OCI-LY7 (cell line): Measurements from ENCODE around the gene ITGB7. TPM values are rescaled to one million over a fixed set of nuclear protein-coding genes. Genes with fewer than 3 reads are reported as not detected.

Source experiments
- BruUV-seq: library from RNA; stranded (reverse); fragments of 400-500 nt; replicated peaks from 2 replicates; lab custom pipeline; 2021; lab: Mats Ljungman, UMichigan
- CTCF ChIA-PET: fragments of 300-600 bp; sonication (Branson Sonifier 250); formaldehyde crosslinking; loops from one replicate; lab custom pipeline; 2022; ENCODE audit warnings: antibody characterized with exemption; ENCODE audit not compliant: unreplicated experiment; lab: Charles Lee
- POLR2A ChIA-PET: fragments of 300-600 bp; sonication (Branson Sonifier 250); formaldehyde crosslinking; loops from one replicate; lab custom pipeline; 2022; ENCODE audit warnings: antibody characterized with exemption; lab: Charles Lee
- DNase-seq: peaks from one replicate; pipeline ENCODE4 v3.0.0-alpha.2; 2015; ENCODE audit warnings: low spot score
- H2AFZ ChIP-seq: fragments of 200-600 bp; sonication (generic), shearing (Covaris generic); 2 replicates; pipeline ENCODE4 v1.6.1; 2014; ENCODE audit warnings: mild to moderate bottlenecking, antibody characterized with exemption, low read length, moderate library complexity
- H3K27ac ChIP-seq: fragments of 200-600 bp; sonication (generic); 2 replicates; pipeline ENCODE4 v1.5.1; 2014; ENCODE audit warnings: mixed run types, low read depth, mild to moderate bottlenecking, moderate library complexity, low read length, inconsistent platforms; ENCODE audit not compliant: poor library complexity, severe bottlenecking
- H3K36me3 ChIP-seq: fragments of 200-600 bp; sonication (generic); 2 replicates; pipeline ENCODE4 v1.6.1; 2014; ENCODE audit warnings: mild to moderate bottlenecking, antibody characterized with exemption, low read length, moderate library complexity, mixed read lengths; ENCODE audit not compliant: insufficient read depth
- H3K4me1 ChIP-seq: fragments of 200-600 bp; sonication (generic); 2 replicates; pipeline ENCODE4 v1.5.1; 2014; ENCODE audit warnings: mild to moderate bottlenecking, low read length; ENCODE audit not compliant: insufficient read depth, poor library complexity, severe bottlenecking
- H3K4me2 ChIP-seq: fragments of 200-600 bp; sonication (generic); 2 replicates; pipeline ENCODE4 v1.6.1; 2014; ENCODE audit warnings: mild to moderate bottlenecking, low read length
- H3K4me3 ChIP-seq: fragments of 200-600 bp; sonication (generic); 2 replicates; pipeline ENCODE4 v1.5.1; 2014; ENCODE audit warnings: mild to moderate bottlenecking, low read depth, low read length; ENCODE audit not compliant: poor library complexity, severe bottlenecking
- H3K79me2 ChIP-seq: fragments of 200-600 bp; sonication (generic); 2 replicates; pipeline ENCODE4 v1.6.1; 2016; ENCODE audit warnings: low read depth, mild to moderate bottlenecking, low read length, moderate library complexity, mixed read lengths; ENCODE audit not compliant: insufficient read depth
- H3K9me2 ChIP-seq: fragments of 200-600 bp; sonication (generic); 2 replicates; pipeline ENCODE4 v1.6.1; 2016; ENCODE audit warnings: mild to moderate bottlenecking, low read length, mixed read lengths; ENCODE audit not compliant: insufficient read depth
- H3K9me3 ChIP-seq: fragments of 200-600 bp; sonication (generic); 2 replicates; pipeline ENCODE4 v1.6.1; 2014; ENCODE audit warnings: mild to moderate bottlenecking, mixed run types, low read length, mixed read lengths
- H4K20me1 ChIP-seq: fragments of 200-600 bp; sonication (generic); 2 replicates; pipeline ENCODE4 v1.6.1; 2014; ENCODE audit warnings: mild to moderate bottlenecking, antibody characterized with exemption, low read length, moderate library complexity, mixed read lengths; ENCODE audit not compliant: insufficient read depth
- CTCF ChIP-seq: fragments of 200-600 bp; sonication (generic); conservative IDR thresholded peaks from 2 replicates; pipeline ENCODE4 v1.5.1; 2014; ENCODE audit warnings: mild to moderate bottlenecking, antibody characterized with exemption, low read length, moderate library complexity, mixed read lengths
- EZH2phosphoT487 ChIP-seq: fragments of 200-600 bp; sonication (generic); IDR thresholded peaks from 2 replicates; pipeline ENCODE4 v1.6.1; 2018; ENCODE audit warnings: low read depth, borderline replicate concordance, mild to moderate bottlenecking, mixed run types, antibody characterized with exemption, low read length, moderate library complexity, mixed read lengths
- intact Hi-C: fragments of 100-400 bp; cut with micrococcal nuclease; formaldehyde crosslinking; loops from one replicate; pipeline ENCODE4 v1.10.0; 2022; ENCODE audit not compliant: unreplicated experiment
- total RNA-seq, 2 experiments: library from RNA; depleted of rRNA in 1 of 2; stranded (reverse); fragments of >200 nt in 1 of 2; shearing (Covaris generic) in 1 of 2; gene quantifications; 2 replicates each; pipeline ENCODE4 v1.2.3, GENCODE V29; 2014 to 2022

ITGB7 gene
- total RNA-seq, 2 experiments from 2014 or later = 51.7 to 207 TPM

DNA sequence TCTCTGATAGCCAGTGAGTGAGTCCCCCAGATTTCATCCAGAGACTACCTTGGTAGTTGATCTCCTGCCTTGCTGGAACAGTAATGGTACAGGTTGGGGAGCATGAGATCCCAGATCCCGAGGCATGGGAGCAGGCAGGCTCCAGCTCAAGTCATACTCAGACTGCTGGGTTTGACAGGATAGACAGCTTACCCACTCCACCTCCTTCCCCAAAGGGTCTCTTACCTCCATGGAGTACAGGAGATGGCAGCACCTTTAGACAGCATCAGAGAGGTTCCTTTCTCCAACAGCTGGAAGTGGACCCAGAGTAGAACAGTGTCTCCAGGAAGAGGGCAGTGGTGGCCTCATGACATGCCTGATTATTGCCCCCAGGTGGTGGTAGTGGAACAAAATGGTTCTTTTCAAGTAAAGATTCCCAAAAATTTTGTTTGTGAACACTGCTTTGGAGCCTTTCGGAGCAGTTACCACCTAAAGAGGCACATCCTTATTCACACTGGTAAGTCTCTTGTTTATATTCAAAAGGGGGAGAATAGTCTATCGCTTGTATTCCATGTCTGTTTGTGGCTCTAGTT, 21.4 kb downstream of the ITGB7 start:
- no peaks in the 10 kb centered on the region for H3K9me2 ChIP-seq
- DNase-seq = no peak
- no peak overlapping the region for H3K27ac ChIP-seq
- H3K4me2 ChIP-seq = no peak overlapping the region
- no peak overlapping the region for H2AFZ ChIP-seq
- ChIA-PET POLR2A (interaction anchor here (0.5 to 1.8 kb wide), 6 partner anchors 9 to 18 kb away, joined by 3 to 8 read pairs (median 4); no protein-coding TSS in a partner anchor), CTCF (interaction anchor here (0.8 kb wide), 1 partner anchor 9 kb away, joined by 3 read pairs; no protein-coding TSS in a partner anchor)
- H3K9me3 ChIP-seq = peaks cover 7% of the 10 kb centered on the region; the same call in 1 of the 2 replicates
- H3K36me3 ChIP-seq = peaks cover 86% of the 10 kb centered on the region
- peak; percentile 55 for TF ChIP-seq CTCF
- no peak for TF ChIP-seq EZH2phosphoT487
- intact Hi-C loops = no loop called here
- H3K4me3 ChIP-seq = no peak overlapping the region
- peaks cover 29% of the 10 kb centered on the region for H3K79me2 ChIP-seq
- H4K20me1 ChIP-seq = no peaks in the 10 kb centered on the region
- BruUV-seq = no TSS peak
- peaks cover 39% of the 10 kb centered on the region for H3K4me1 ChIP-seq

- H3K36me3 ChIP-seq = peaks cover 79% of the 10 kb centered on the region
- H3K9me2 ChIP-seq = no peaks in the 10 kb centered on the region
- H3K79me2 ChIP-seq = peaks cover 30% of the 10 kb centered on the region
- H4K20me1 ChIP-seq = no peaks in the 10 kb centered on the region
- ChIA-PET CTCF (interaction anchor here (0.8 kb wide), 1 partner anchor 10 kb away, joined by 3 read pairs; no protein-coding TSS in a partner anchor), POLR2A (interaction anchor here (0.5 to 1.8 kb wide), 6 partner anchors 10 to 18 kb away, joined by 3 to 8 read pairs (median 4); no protein-coding TSS in a partner anchor)
- no peak for TF ChIP-seq CTCF
- no peak for TF ChIP-seq EZH2phosphoT487
- H3K4me2 ChIP-seq = peak overlapping the region; percentile 7; the same call in 1 of the 2 replicates
- intact Hi-C loops = no loop called here
- DNase-seq = no peak
- H3K4me3 ChIP-seq = no peak overlapping the region
- peaks cover 7% of the 10 kb centered on the region; the same call in 1 of the 2 replicates for H3K9me3 ChIP-seq
- no peak overlapping the region for H2AFZ ChIP-seq
- no peak overlapping the region for H3K27ac ChIP-seq
- BruUV-seq = no TSS peak
- H3K4me1 ChIP-seq = peaks cover 42% of the 10 kb centered on the region
Measured at GRCh38 chr12:53184828-53185227, 22.2 kb downstream of the ITGB7 start.

DNA sequence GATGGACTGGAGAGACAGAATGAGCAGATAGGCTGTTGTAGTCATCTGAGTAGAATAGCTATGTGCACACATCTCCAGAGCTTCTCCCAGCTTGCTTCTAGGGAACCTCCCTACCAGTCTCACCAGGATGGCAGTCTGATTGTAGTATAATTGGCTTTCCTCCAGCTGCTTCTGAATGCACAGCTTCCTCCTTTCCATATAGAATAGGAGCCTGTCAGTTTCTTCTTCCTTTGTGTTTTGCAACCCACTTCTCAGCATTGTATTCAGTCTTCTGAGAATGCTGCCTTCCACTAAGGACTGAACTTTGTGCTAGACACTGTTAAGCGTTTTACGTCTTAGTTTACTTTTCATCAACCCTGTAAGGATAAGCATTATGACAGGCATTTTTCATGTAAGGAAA, 24.1 kb downstream of the ITGB7 start:
- ChIA-PET CTCF (no interaction called here), POLR2A (interaction anchor here (4.6 kb wide), 1 partner anchor 18 kb away, joined by 41 read pairs; no protein-coding TSS in a partner anchor)
- intact Hi-C loops = no loop called here
- H3K27ac ChIP-seq = no peak overlapping the region
- peak overlapping the region; percentile 91 for H3K4me3 ChIP-seq
- H3K4me2 ChIP-seq = peak overlapping the region; percentile 100
- DNase-seq = no peak
- no TSS peak for BruUV-seq
- no peaks in the 10 kb centered on the region for H4K20me1 ChIP-seq
- H3K4me1 ChIP-seq = peaks cover 52% of the 10 kb centered on the region
- no peak for TF ChIP-seq CTCF
- no peak for TF ChIP-seq EZH2phosphoT487
- H2AFZ ChIP-seq = no peak overlapping the region
- H3K9me2 ChIP-seq = no peaks in the 10 kb centered on the region
- peaks cover 38% of the 10 kb centered on the region for H3K79me2 ChIP-seq
- peaks cover 7% of the 10 kb centered on the region; the same call in 1 of the 2 replicates for H3K9me3 ChIP-seq
- peaks cover 62% of the 10 kb centered on the region for H3K36me3 ChIP-seq
